HG02870 (cell line): ENCODE measurements around the gene FAAP20.

ENCODE experiments used
- ATAC-seq: cut with Tn5 transposase; IDR thresholded peaks from one replicate; pipeline ENCODE4 v1.9.1; 2021; ENCODE audit warnings: mild to moderate bottlenecking, moderate library complexity; ENCODE audit not compliant: unreplicated experiment

The FAAP20 gene

GRCh38 chr1:2180297-2181245 is 14.0 kb downstream of the FAAP20 start:
- no peak for ATAC-seq

- no peak for ATAC-seq
Measured at GRCh38 chr1:2179283-2180013, 15.1 kb downstream of the FAAP20 start.

- no peak for ATAC-seq
Measured at GRCh38 chr1:2178875-2179274, 15.7 kb downstream of the FAAP20 start.

GRCh38 chr1:2177946-2178538 is 16.5 kb downstream of the FAAP20 start:
- ATAC-seq, result no peak

- ATAC-seq, result no peak
Measured at GRCh38 chr1:2177541-2177940, 17.0 kb downstream of the FAAP20 start.

- no peak for ATAC-seq
Measured at GRCh38 chr1:2176615-2177014, 18.0 kb downstream of the FAAP20 start.

GRCh38 chr1:2175681-2176454 is 18.7 kb downstream of the FAAP20 start:
- ATAC-seq, result no peak

GRCh38 chr1:2175055-2175414 is 19.5 kb downstream of the FAAP20 start:
- ATAC-seq, result no peak

GRCh38 chr1:2174348-2175054 is 20.1 kb downstream of the FAAP20 start:
- ATAC-seq, result no peak

- ATAC-seq, result no peak
Measured at GRCh38 chr1:2173546-2174347, 20.8 kb downstream of the FAAP20 start.

- no peak for ATAC-seq
Measured at GRCh38 chr1:2172551-2173146, 21.9 kb downstream of the FAAP20 start.

GRCh38 chr1:2172012-2172411 is 22.6 kb downstream of the FAAP20 start:
- ATAC-seq, result no peak

- no peak for ATAC-seq
Measured at GRCh38 chr1:2170211-2170610, 24.4 kb downstream of the FAAP20 start.

GRCh38 chr1:2169200-2169836 is 25.3 kb downstream of the FAAP20 start:
- ATAC-seq, result no peak

GRCh38 chr1:2168535-2168934 is 26.0 kb downstream of the FAAP20 start:
- no peak for ATAC-seq

- ATAC-seq, result no peak
Measured at GRCh38 chr1:2168090-2168489, 26.5 kb downstream of the FAAP20 start.

- ATAC-seq, result no peak
Measured at GRCh38 chr1:2166695-2167094, 27.9 kb downstream of the FAAP20 start.

- no peak for ATAC-seq
Measured at GRCh38 chr1:2166254-2166653, 28.3 kb downstream of the FAAP20 start.

GRCh38 chr1:2165646-2166045 is 28.9 kb downstream of the FAAP20 start:
- no peak for ATAC-seq
